ENCODE data around the gene IL18RAP.

The IL18RAP gene

GRCh38 chr2:102387763-102388546, 35.0 kb upstream of the IL18RAP start:
- TF ChIP-seq CTCF (conservative IDR thresholded peaks at IDR 0.05; ENCODE audit: low read depth, low read length): no peak
- no peak overlapping the region for H3K4me3 ChIP-seq (ENCODE audit: low read length)
- DNase-seq (ENCODE audit: low read depth): no peak

GRCh38 chr2:102391565-102391964, 31.4 kb upstream of the IL18RAP start:
- no peak for TF ChIP-seq CTCF (conservative IDR thresholded peaks at IDR 0.05; ENCODE audit: low read depth, low read length)
- DNase-seq (ENCODE audit: low read depth): no peak
- no peak overlapping the region for H3K4me3 ChIP-seq (ENCODE audit: low read length)

- DNase-seq (ENCODE audit: low read depth): no peak
- no peak for TF ChIP-seq CTCF (conservative IDR thresholded peaks at IDR 0.05; ENCODE audit: low read depth, low read length)
- no peak overlapping the region for H3K4me3 ChIP-seq (ENCODE audit: low read length)
Observed at GRCh38 chr2:102392096-102392495, 30.9 kb upstream of the IL18RAP start.

GRCh38 chr2:102392942-102393341, 30.0 kb upstream of the IL18RAP start:
- no peak for DNase-seq (ENCODE audit: low read depth)
- no peak overlapping the region for H3K4me3 ChIP-seq (ENCODE audit: low read length)
- TF ChIP-seq CTCF (conservative IDR thresholded peaks at IDR 0.05; ENCODE audit: low read depth, low read length): no peak

- no peak overlapping the region for H3K4me3 ChIP-seq (ENCODE audit: low read length)
- DNase-seq (ENCODE audit: low read depth): no peak
- TF ChIP-seq CTCF (conservative IDR thresholded peaks at IDR 0.05; ENCODE audit: low read depth, low read length): no peak
Observed at GRCh38 chr2:102396012-102396411, 26.9 kb upstream of the IL18RAP start.

GRCh38 chr2:102397209-102397608, 25.8 kb upstream of the IL18RAP start:
- DNase-seq (ENCODE audit: low read depth): no peak
- TF ChIP-seq CTCF (conservative IDR thresholded peaks at IDR 0.05; ENCODE audit: low read depth, low read length): no peak
- H3K4me3 ChIP-seq (ENCODE audit: low read length): no peak overlapping the region

GRCh38 chr2:102399499-102400141, 23.3 kb upstream of the IL18RAP start:
- no peak for DNase-seq (ENCODE audit: low read depth)
- no peak for TF ChIP-seq CTCF (conservative IDR thresholded peaks at IDR 0.05; ENCODE audit: low read depth, low read length)

More at GRCh38 chr2:102399499-102400141, 23.3 kb upstream of the IL18RAP start:
- no peak overlapping the region for H3K4me3 ChIP-seq (ENCODE audit: low read length)

Data from retinal pigment epithelial cell (primary cell).